ENCODE measurements around the gene RPS6KL1. TPM values are rescaled to one million over a fixed set of nuclear protein-coding genes. Genes with fewer than 3 reads are reported as not detected.

RPS6KL1 gene
- total RNA-seq, 2 experiments from 2014 or later: 12.5 to 12.7 TPM

DNA sequence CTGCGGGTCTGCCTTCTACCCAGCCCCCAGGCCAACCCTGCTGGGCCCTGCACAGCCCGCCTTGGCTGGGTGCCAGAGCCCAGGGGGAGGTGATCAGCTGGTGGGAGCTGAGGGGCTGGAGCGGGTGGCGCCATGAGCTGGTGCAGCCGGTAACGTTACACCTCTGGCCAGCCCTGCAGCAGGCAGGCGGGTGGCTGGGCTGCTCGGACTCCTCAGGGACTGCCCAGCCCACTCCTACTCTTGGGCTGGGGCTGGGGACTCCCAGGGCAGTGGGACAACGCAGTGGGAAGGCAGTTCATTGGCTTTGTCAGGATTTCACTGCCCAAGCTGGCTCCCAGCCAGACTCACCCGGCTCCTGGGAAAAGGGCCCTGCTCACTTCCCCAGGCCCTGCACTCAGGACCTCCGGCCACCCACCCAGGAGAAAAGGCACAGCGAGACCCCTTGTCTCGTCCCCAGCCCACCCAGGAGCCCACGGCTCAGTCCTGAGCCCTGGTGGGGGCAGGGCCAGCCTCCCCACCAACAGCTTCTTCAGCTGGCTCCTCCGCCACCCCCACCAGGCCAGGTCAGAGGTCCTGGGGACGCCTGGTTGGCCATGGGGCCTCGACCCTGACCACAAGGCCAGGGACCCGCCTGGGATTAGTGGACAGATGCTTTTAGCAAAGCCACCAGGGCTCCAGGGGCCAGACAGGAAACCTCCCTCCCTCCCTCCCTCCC lies 31.3 kb upstream of the RPS6KL1 start:
- Histone ChIP-seq H3K27ac (ENCODE audit: low read depth in 1 of 2, low read length in 2 of 2) (no peak overlapping the region), H3K9me3 (ENCODE audit: control insufficient read depth in 1 of 2, insufficient read depth in 1 of 2, low read length in 2 of 2) (peaks cover 0 to 5% of the 10 kb centered on the region in 2 experiments), H3K36me3 (ENCODE audit: insufficient read depth, low read length) (no peaks in the 10 kb centered on the region), H3K4me3 (ENCODE audit: low read length) (no peak overlapping the region), H3K4me1 (ENCODE audit: insufficient read depth, low read length) (peaks cover 15% of the 10 kb centered on the region), H3K27me3 (ENCODE audit: control insufficient read depth in 1 of 2, insufficient read depth in 2 of 2, low read length in 2 of 2) (peaks cover 8 to 21% of the 10 kb centered on the region in 2 experiments)
- Mint-ChIP-seq H3K4me1 (ENCODE audit: low read depth) (no peaks in the 10 kb centered on the region), H3K36me3 (ENCODE audit: low read depth) (no peaks in the 10 kb centered on the region), H3K27me3 (peaks cover 19% of the 10 kb centered on the region), H3K27ac (no peak overlapping the region), H3K4me3 (no peak overlapping the region), H3K9me3 (no peaks in the 10 kb centered on the region)
- ChIA-PET CTCF (no interaction called here), POLR2A (interaction anchor here (0.8 kb wide), 1 partner anchor 10 kb away, joined by 3 read pairs; no protein-coding TSS in a partner anchor)
- intact Hi-C loops (cut with DNase I, micrococcal nuclease): no loop called here
- TF ChIP-seq, protein P1, sequence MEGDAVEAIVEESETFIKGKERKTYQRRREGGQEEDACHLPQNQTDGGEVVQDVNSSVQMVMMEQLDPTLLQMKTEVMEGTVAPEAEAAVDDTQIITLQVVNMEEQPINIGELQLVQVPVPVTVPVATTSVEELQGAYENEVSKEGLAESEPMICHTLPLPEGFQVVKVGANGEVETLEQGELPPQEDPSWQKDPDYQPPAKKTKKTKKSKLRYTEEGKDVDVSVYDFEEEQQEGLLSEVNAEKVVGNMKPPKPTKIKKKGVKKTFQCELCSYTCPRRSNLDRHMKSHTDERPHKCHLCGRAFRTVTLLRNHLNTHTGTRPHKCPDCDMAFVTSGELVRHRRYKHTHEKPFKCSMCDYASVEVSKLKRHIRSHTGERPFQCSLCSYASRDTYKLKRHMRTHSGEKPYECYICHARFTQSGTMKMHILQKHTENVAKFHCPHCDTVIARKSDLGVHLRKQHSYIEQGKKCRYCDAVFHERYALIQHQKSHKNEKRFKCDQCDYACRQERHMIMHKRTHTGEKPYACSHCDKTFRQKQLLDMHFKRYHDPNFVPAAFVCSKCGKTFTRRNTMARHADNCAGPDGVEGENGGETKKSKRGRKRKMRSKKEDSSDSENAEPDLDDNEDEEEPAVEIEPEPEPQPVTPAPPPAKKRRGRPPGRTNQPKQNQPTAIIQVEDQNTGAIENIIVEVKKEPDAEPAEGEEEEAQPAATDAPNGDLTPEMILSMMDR (IDR thresholded peaks at IDR 0.05): no peak
- ATAC-seq (ENCODE audit: poor library complexity): no peak
- no peak for DNase-seq

DNA sequence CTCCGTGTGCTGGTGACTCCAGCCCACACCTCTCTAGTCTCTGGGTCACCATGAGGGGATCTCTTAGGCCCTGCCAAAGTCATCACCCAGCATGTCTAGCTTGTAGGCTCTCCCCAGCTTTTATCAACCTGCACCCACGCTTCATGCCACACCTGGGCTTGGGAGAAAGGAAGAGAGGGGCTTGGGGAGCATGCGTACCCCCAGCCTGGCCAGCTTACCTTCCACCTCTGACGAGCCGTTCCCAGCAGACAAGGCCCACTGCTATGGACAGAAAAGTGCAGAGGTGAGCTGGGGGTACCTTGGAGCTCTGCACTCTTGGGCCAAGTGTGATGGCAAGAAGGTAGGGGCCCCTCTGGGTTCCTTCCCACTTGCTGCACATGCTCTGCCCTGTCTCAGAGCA lies 30.6 kb upstream of the RPS6KL1 start:
- no peaks in the 10 kb centered on the region for H3K36me3 Mint-ChIP-seq (ENCODE audit: low read depth)
- CTCF ChIA-PET: no interaction called here
- POLR2A ChIA-PET: interaction anchor here (0.8 kb wide), 1 partner anchor 11 kb away, joined by 3 read pairs; no protein-coding TSS in a partner anchor
- Histone ChIP-seq H3K36me3 (ENCODE audit: insufficient read depth, low read length) (no peaks in the 10 kb centered on the region), H3K9me3 (ENCODE audit: control insufficient read depth in 1 of 2, insufficient read depth in 1 of 2, low read length in 2 of 2) (peaks cover 0 to 5% of the 10 kb centered on the region in 2 experiments), H3K4me1 (ENCODE audit: insufficient read depth, low read length) (peaks cover 15% of the 10 kb centered on the region), H3K4me3 (ENCODE audit: low read length) (no peak overlapping the region), H3K27ac (ENCODE audit: low read depth in 1 of 2, low read length in 2 of 2) (no peak overlapping the region), H3K27me3 (ENCODE audit: control insufficient read depth in 1 of 2, insufficient read depth in 2 of 2, low read length in 2 of 2) (peaks cover 8 to 21% of the 10 kb centered on the region in 2 experiments)
- no peak overlapping the region for H3K4me3 Mint-ChIP-seq
- TF ChIP-seq, protein P1 (IDR thresholded peaks at IDR 0.05): no peak
- H3K27ac Mint-ChIP-seq: no peak overlapping the region
- intact Hi-C loops (cut with DNase I, micrococcal nuclease): no loop called here
- DNase-seq: no peak
- no peak for ATAC-seq (ENCODE audit: poor library complexity)
- peaks cover 19% of the 10 kb centered on the region for H3K27me3 Mint-ChIP-seq
- no peaks in the 10 kb centered on the region for H3K9me3 Mint-ChIP-seq
- no peaks in the 10 kb centered on the region for H3K4me1 Mint-ChIP-seq (ENCODE audit: low read depth)

DNA sequence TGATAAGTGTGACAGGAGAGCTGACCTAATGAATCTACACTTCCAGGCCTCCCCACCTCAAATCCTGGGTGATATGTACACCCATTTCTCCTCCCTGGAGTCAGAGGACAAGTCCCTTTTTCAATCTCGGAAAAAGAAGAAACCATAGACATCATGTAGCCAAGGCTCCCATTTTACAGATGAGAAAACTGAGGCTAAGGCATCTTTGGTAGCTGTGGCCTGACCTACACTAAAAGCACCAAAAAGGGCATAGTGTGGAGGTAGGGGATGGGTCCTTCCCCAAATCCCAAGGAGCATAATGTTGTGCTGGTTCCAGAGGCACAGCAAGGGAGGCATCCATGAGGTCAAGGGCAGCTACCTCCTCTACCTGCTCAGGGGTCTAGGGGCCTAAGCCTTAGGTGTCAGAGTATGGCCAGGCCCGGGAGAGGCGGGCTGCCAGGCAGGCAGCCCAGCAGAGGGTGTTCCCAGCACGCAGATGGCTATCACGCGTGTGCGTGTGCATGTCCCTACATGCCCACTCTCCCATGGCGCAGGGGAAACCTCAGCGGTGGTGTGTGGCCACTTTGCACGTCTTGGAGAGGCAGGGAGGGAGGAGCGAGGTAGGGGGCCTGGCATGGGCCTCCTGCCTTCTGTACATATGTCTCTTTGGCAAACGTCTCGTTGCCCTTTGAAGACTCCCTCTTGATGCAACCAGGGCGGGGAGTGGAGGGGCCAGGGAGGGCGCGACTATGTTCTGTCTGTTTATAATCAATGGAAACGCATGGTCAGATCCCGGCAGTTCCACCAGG lies 29.8 kb upstream of the RPS6KL1 start:
- peaks cover 19% of the 10 kb centered on the region for H3K27me3 Mint-ChIP-seq
- Histone ChIP-seq H3K27ac (ENCODE audit: low read depth in 1 of 2, low read length in 2 of 2) (no peak overlapping the region), H3K4me3 (ENCODE audit: low read length) (no peak overlapping the region), H3K27me3 (ENCODE audit: control insufficient read depth in 1 of 2, insufficient read depth in 2 of 2, low read length in 2 of 2) (peaks cover 8 to 21% of the 10 kb centered on the region in 2 experiments), H3K9me3 (ENCODE audit: control insufficient read depth in 1 of 2, insufficient read depth in 1 of 2, low read length in 2 of 2) (peaks cover 0 to 5% of the 10 kb centered on the region in 2 experiments), H3K36me3 (ENCODE audit: insufficient read depth, low read length) (no peaks in the 10 kb centered on the region), H3K4me1 (ENCODE audit: insufficient read depth, low read length) (peaks cover 15% of the 10 kb centered on the region)
- H3K4me3 Mint-ChIP-seq: peak overlapping the region; percentile 38
- TF ChIP-seq, protein P1 (IDR thresholded peaks at IDR 0.05): no peak
- no peak for ATAC-seq (ENCODE audit: poor library complexity)
- no peaks in the 10 kb centered on the region for H3K36me3 Mint-ChIP-seq (ENCODE audit: low read depth)
- H3K9me3 Mint-ChIP-seq: no peaks in the 10 kb centered on the region
- intact Hi-C loops (cut with DNase I, micrococcal nuclease): no loop called here
- ChIA-PET POLR2A (no interaction called here), CTCF (interaction anchor here (1.1 kb wide), 1 partner anchor 92 kb away, joined by 3 read pairs; no protein-coding TSS in a partner anchor)
- no peaks in the 10 kb centered on the region for H3K4me1 Mint-ChIP-seq (ENCODE audit: low read depth)
- H3K27ac Mint-ChIP-seq: no peak overlapping the region
- DNase-seq: no peak
